Naive B cell (primary cell): ENCODE measurements around the gene NR2F1. TPM values are rescaled to one million over a fixed set of nuclear protein-coding genes. Genes with fewer than 3 reads are reported as not detected.
A peak's percentile ranks its signal among the peaks of the same experiment; 100 is the strongest.

Source experiments
- ATAC-seq, 2 donors: fragments of 150-1000 bp; cut with Tn5 transposase; 2 replicates each; pipeline ENCODE4 v1.10.0; 2021; ENCODE audit warnings: low read depth in 2 of 2, mild to moderate bottlenecking in 2 of 2, moderate library complexity in 2 of 2
- DNase-seq: peaks from one replicate; pipeline ENCODE4 v3.0.0; 2022
- H3K27ac Mint-ChIP-seq, 6 donors: one replicate each; pipeline ENCODE4 v1.8.0; 2020 to 2022; ENCODE audit warnings: mild to moderate bottlenecking in 6 of 6, mixed read lengths in 6 of 6, moderate library complexity in 5 of 6, inconsistent platforms in 2 of 6
- H3K27me3 Mint-ChIP-seq, 3 donors: one replicate each; pipeline ENCODE4 v1.8.0; 2021 to 2022; ENCODE audit warnings: mixed read lengths in 3 of 3, mild to moderate bottlenecking in 1 of 3
- H3K36me3 Mint-ChIP-seq, 2 donors: one replicate each; pipeline ENCODE4 v1.8.0; 2020 to 2022; ENCODE audit warnings: mixed read lengths in 2 of 2, inconsistent platforms in 1 of 2, mild to moderate bottlenecking in 1 of 2
- H3K4me1 Mint-ChIP-seq, 3 donors: one replicate each; pipeline ENCODE4 v1.8.0; 2020 to 2022; ENCODE audit warnings: mixed read lengths in 3 of 3, inconsistent platforms in 1 of 3, mild to moderate bottlenecking in 1 of 3, moderate library complexity in 1 of 3
- H3K4me3 Mint-ChIP-seq, 8 donors: one replicate each; pipeline ENCODE4 v1.8.0; 2020 to 2022; ENCODE audit warnings: mild to moderate bottlenecking in 8 of 8, mixed read lengths in 8 of 8, moderate library complexity in 8 of 8, inconsistent platforms in 2 of 8
- H3K9me3 Mint-ChIP-seq, 7 donors: one replicate each; pipeline ENCODE4 v1.8.0; 2020 to 2022; ENCODE audit warnings: mixed read lengths in 7 of 7, mild to moderate bottlenecking in 5 of 7, inconsistent platforms in 2 of 7, moderate library complexity in 1 of 7
- polyA plus RNA-seq, 6 donors: library from polyadenylated mRNA; unstranded; fragments of 300-500 nt; fragmentation: Illumina TruSeq; gene quantifications; one replicate each; pipeline ENCODE4 v1.2.3, GENCODE V29; 2021; ENCODE audit warnings: low read depth in 6 of 6

The NR2F1 gene
- polyA plus RNA-seq, 6 donors from 2014 or later: not detected

- Mint-ChIP-seq H3K4me1 (peaks cover 22 to 37% (median 28%) of the 10 kb centered on the region in 3 donors), H3K27me3 (peaks cover 86 to 99% (median 95%) of the 10 kb centered on the region in 3 donors), H3K27ac (peak overlapping the region in 5 of 6 donors; percentile 57 to 94 (median 78)), H3K36me3 (peaks cover 7 to 9% of the 10 kb centered on the region in 2 donors), H3K9me3 (peaks cover 0 to 20% (median 13%) of the 10 kb centered on the region in 7 donors), H3K4me3 (peak overlapping the region in 6 of 8 donors; percentile 37 to 75 (median 58))
- DNase-seq (no peak), ATAC-seq (no peak)
These were observed 9.4 kb upstream of the NR2F1 start for GRCh38 chr5:93573354-93574351.

DNA sequence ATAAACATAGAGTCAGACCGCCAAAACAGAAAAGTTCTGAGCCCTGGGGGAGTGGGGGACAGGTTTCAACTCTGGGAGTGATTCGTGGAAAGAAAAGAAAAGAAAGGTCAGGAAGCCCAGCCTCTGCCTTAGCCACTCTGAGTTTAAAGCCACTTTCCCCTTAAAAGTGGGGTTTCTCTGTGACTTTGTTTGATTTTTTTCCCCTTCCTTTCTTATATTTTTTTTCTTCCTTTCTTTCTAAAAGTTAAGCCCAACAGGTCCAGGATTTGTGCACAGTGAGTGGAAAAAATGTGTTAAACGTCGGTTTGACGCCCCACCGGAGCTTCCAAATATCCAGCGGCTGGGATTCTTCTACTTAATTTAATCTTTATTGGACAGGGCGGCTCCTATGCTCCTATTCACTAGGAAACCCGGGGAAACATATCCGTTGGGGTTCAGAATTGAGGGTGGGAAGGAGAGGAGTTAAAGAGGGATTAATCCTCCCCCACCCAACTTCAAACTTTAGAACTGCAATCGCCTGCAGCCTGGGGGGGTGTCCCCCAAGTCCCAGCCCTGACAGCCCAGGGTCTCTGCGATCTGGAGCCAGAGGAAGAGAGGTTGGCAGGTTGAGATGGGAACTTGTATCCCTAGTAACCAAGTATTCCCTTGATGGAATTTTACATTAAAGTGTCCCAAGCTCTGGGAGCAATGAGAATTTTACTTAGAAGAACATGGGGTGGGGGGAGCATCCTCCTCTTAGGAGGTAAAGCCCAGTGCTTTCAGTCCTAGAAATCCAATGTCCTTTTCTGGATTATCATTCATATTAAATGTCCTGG is 8.3 kb upstream of the NR2F1 start:
- H3K27me3 Mint-ChIP-seq: peaks cover 79 to 92% (median 87%) of the 10 kb centered on the region in 3 donors
- H3K4me3 Mint-ChIP-seq: peak overlapping the region in 2 of 8 donors; percentile 16 to 33
- H3K9me3 Mint-ChIP-seq: peaks cover 0 to 20% (median 13%) of the 10 kb centered on the region in 7 donors
- H3K36me3 Mint-ChIP-seq: peaks cover 7 to 9% of the 10 kb centered on the region in 2 donors
- H3K4me1 Mint-ChIP-seq: peaks cover 23 to 39% (median 28%) of the 10 kb centered on the region in 3 donors
- no peak for ATAC-seq
- peak overlapping the region in 1 of 6 donors; percentile 66 for H3K27ac Mint-ChIP-seq
- no peak for DNase-seq

- DNase-seq (no peak), ATAC-seq (no peak)
- Mint-ChIP-seq H3K9me3 (peaks cover 0 to 19% (median 13%) of the 10 kb centered on the region in 7 donors), H3K27me3 (peaks cover 78 to 93% (median 81%) of the 10 kb centered on the region in 3 donors), H3K27ac (peak overlapping the region in 1 of 6 donors; percentile 37), H3K4me3 (peak overlapping the region in 1 of 8 donors; percentile 9), H3K4me1 (peaks cover 24 to 41% (median 31%) of the 10 kb centered on the region in 3 donors), H3K36me3 (peaks cover 7 to 16% of the 10 kb centered on the region in 2 donors)
These were observed 7.3 kb upstream of the NR2F1 start for GRCh38 chr5:93575461-93576414.

DNA sequence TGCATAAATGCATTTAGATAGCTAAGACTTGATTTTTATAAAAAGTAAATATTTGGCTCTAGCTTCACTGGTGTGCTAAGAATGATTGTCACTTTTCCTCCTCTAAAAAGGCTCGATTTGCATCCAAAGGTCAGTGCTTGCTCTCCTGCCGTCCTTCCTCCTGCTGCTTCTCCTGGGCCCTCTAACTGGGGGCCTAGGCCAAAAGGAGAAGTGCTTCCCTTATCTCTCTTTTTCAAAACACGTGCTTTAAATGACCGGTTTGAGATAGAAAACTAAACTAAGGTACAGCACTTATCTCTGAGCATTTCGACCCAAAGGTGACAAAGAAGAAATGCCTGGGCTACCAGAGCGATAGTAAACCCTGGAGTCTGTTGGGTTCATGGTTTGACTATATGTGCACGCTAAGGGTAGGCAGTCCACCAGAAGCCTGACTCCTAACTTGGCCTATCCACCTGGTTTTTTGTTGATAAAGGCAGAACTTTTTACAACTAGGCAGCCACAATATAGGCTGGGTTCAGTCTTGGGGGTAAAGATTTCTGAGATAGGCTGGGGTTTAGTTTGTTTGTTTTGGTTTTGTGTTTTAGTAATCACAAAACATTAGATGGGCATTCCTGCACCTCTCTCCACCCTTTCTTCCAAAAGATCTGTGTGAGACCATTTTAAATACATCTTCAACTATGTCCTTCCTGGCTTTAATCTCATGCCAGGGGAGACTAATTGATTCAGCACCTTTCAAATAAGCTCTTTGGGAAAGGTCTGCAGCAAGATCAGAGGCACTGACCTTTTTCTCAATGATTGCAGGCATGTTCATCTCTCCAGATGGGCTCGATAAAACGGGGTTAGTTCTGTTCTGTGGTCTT is 5.8 kb upstream of the NR2F1 start:
- ATAC-seq (no peak), DNase-seq (no peak)
- Mint-ChIP-seq H3K9me3 (peaks cover 0 to 14% (median 8%) of the 10 kb centered on the region in 7 donors), H3K27ac (peak overlapping the region in 2 of 6 donors; percentile 37 to 51), H3K36me3 (peaks cover 0 to 17% of the 10 kb centered on the region in 2 donors), H3K4me1 (peaks cover 19 to 41% (median 22%) of the 10 kb centered on the region in 3 donors), H3K4me3 (peak overlapping the region in 2 of 8 donors; percentile 25 to 53), H3K27me3 (peaks cover 64 to 83% (median 74%) of the 10 kb centered on the region in 3 donors)

DNA sequence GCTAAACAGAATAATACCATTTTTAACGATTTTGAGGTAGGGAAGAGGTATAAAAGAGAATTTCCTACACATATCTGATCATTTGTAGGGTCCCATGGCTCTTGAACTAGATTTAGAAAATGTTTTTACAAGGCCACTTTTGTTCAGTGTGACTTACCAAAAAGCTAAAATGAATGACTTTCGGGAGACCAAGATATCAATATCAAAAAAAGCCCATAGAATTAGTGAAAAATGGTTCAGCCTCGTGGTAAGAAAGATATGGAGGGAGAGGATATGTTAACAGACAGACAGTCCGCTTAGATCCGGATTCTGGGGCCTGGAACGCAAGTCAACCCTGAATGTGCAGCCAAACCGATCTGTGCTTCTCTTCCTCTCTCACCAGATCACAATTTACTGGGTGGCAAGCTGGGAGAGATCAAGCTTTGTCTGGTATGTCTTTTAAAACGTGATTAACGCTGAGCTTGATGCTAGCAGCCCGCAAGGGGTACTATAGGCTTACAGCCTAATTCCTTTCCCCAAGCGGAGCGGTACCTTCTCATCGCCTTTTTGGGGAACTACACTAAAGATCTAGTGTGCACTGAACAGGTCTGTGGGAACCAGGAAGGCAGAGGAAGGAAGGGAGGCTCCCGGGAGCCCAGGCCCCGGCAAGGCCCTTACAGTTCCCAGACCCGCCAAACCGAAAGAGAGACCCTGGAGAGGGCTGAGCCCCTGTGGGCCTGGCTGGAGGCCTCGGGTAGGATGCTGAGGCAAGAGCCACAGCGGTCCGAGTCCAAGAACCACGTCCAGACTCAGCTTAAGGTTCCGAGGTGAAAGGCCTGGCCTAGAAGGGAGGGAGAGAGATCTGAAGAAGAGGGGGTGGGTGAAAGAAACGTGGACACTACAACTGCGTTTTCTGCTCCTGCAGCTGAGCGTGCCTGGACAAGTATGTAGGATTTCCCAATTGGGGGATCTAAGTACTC is 4.9 kb upstream of the NR2F1 start:
- Mint-ChIP-seq H3K27me3 (peaks cover 55 to 74% (median 66%) of the 10 kb centered on the region in 3 donors), H3K4me3 (peak overlapping the region in 7 of 8 donors; percentile 25 to 75 (median 41)), H3K36me3 (peaks cover 0 to 17% of the 10 kb centered on the region in 2 donors), H3K27ac (peak overlapping the region in 1 of 6 donors; percentile 81), H3K9me3 (peaks cover 0 to 12% (median 5%) of the 10 kb centered on the region in 7 donors), H3K4me1 (peaks cover 19 to 34% (median 20%) of the 10 kb centered on the region in 3 donors)
- DNase-seq: no peak
- ATAC-seq: no peak

- peaks cover 16 to 26% (median 20%) of the 10 kb centered on the region in 3 donors for H3K4me1 Mint-ChIP-seq
- ATAC-seq: no peak
- H3K36me3 Mint-ChIP-seq: peaks cover 0 to 8% of the 10 kb centered on the region in 2 donors
- H3K4me3 Mint-ChIP-seq: peak overlapping the region in 6 of 8 donors; percentile 6 to 74 (median 64)
- H3K27ac Mint-ChIP-seq: peak overlapping the region in 1 of 6 donors; percentile 44
- H3K27me3 Mint-ChIP-seq: peaks cover 46 to 64% (median 57%) of the 10 kb centered on the region in 3 donors
- H3K9me3 Mint-ChIP-seq: peaks cover 0 to 7% (median 0%) of the 10 kb centered on the region in 7 donors
- DNase-seq: no peak
These were observed 4.0 kb upstream of the NR2F1 start for GRCh38 chr5:93578813-93579691.

DNA sequence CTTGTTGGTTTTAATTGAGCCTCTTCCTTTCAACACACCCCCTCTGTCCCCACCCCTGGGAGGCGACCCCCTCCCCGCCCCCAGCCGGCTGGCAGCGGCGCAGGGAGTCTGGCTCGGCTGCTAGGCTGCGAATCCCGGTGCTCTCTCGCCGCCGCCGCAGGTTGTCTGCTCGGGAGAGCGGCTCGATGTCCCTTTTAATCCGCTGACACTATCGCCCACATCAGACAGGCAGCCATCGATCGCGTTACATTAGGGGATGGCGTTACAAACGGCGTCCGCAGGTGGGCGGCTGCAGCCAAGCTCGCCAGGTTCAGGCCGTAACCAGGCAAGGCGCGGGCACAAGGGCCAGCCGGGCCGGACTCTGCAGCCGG is 3.3 kb upstream of the NR2F1 start:
- ATAC-seq (peak in 1 of 2 donors; percentile 2), DNase-seq (no peak)
- Mint-ChIP-seq H3K27ac (peak overlapping the region in 1 of 6 donors; percentile 82), H3K4me3 (peak overlapping the region in 5 of 8 donors; percentile 58 to 90 (median 74)), H3K27me3 (peaks cover 40 to 58% (median 51%) of the 10 kb centered on the region in 3 donors), H3K36me3 (peaks cover 0 to 8% of the 10 kb centered on the region in 2 donors), H3K4me1 (peaks cover 16 to 26% (median 20%) of the 10 kb centered on the region in 3 donors), H3K9me3 (peaks cover 0 to 3% (median 0%) of the 10 kb centered on the region in 7 donors)

GRCh38 chr5:93580063-93580926 is 2.7 kb upstream of the NR2F1 start:
- peak in 1 of 2 donors; percentile 16 for ATAC-seq
- H3K27ac Mint-ChIP-seq: peak overlapping the region in 4 of 6 donors; percentile 14 to 83 (median 81)
- peaks cover 0 to 3% (median 0%) of the 10 kb centered on the region in 7 donors for H3K9me3 Mint-ChIP-seq
- peaks cover 0 to 8% of the 10 kb centered on the region in 2 donors for H3K36me3 Mint-ChIP-seq
- peaks cover 17 to 26% (median 20%) of the 10 kb centered on the region in 3 donors for H3K4me1 Mint-ChIP-seq
- DNase-seq: no peak
- peak overlapping the region in 6 of 8 donors; percentile 58 to 90 (median 84) for H3K4me3 Mint-ChIP-seq
- peaks cover 35 to 53% (median 44%) of the 10 kb centered on the region in 3 donors for H3K27me3 Mint-ChIP-seq

DNA sequence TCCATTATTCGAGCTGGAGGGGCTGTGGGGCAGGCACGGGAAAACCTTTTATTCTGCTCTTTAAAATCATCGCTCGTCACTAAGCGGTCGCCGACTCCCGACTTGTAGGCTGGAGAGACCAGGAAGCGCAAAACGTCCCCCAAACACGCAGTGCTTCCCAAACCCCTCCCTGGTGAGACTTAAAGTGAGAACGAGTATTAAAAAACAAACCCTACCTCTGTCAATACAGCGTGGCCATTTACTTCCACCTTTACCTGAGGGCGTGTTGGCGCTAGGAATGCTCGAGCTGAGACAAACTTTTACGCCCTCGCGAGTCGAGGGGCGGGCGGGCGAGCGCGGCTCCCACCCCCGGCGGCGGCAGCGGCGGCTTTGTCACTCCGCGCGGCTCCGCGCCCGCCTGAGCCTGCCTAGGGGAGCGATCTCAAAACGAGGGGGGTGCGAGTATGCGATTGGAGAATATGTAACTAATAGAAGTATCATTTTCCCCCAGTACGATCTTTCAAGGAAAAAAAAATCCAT is 2.0 kb upstream of the NR2F1 start, which contains the start of gene NR2F1-AS1:
Gene NR2F1-AS1 (minus strand): TSS at position 293 of the 519 bp plus-strand sequence.
- ATAC-seq: peak; percentile 30 to 32
- peaks cover 24 to 33% (median 24%) of the 10 kb centered on the region in 3 donors for H3K4me1 Mint-ChIP-seq
- peaks cover 0 to 3% (median 0%) of the 10 kb centered on the region in 7 donors for H3K9me3 Mint-ChIP-seq
- no peak for DNase-seq
- H3K4me3 Mint-ChIP-seq: peak within 1 kb of the TSS in 6 of 8 donors; percentile 58 to 90 (median 84)
- H3K27ac Mint-ChIP-seq: peak within 1 kb of the TSS in 4 of 6 donors; percentile 14 to 83 (median 81)
- H3K36me3 Mint-ChIP-seq: peaks cover under 1 to 15% of the 10 kb centered on the region in 2 donors
- H3K27me3 Mint-ChIP-seq: peaks cover 35 to 53% (median 41%) of the 10 kb centered on the region in 3 donors
